ENCODE data around the gene TTF1. TPM values are rescaled to one million over a fixed set of nuclear protein-coding genes. Genes with fewer than 3 reads are reported as not detected.

The TTF1 gene
- polyA plus RNA-seq, 1 of the 3 experiments (the other 2 are of a cell fraction) = 11.9 TPM

DNA sequence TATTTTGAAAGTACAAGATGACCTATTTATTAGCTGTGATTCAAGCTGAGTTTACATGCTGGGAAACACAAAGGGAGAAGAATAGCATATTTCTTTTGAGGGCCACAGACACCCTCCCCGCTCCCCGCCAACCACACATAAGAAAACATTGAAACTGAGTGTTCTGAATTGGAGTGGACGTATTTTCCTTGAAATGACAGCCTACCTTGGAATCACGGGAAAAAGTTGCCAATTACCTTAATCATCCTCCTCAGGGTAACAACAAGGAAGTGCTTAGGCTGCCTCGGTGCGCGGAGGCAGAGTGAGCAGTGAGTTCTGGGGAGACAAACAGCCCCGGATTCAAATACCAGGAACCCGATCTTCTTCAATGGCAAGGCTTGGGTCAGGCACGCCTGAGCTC, 34.8 kb upstream of the TTF1 start (continued):
- TF ChIP-seq, protein P1, sequence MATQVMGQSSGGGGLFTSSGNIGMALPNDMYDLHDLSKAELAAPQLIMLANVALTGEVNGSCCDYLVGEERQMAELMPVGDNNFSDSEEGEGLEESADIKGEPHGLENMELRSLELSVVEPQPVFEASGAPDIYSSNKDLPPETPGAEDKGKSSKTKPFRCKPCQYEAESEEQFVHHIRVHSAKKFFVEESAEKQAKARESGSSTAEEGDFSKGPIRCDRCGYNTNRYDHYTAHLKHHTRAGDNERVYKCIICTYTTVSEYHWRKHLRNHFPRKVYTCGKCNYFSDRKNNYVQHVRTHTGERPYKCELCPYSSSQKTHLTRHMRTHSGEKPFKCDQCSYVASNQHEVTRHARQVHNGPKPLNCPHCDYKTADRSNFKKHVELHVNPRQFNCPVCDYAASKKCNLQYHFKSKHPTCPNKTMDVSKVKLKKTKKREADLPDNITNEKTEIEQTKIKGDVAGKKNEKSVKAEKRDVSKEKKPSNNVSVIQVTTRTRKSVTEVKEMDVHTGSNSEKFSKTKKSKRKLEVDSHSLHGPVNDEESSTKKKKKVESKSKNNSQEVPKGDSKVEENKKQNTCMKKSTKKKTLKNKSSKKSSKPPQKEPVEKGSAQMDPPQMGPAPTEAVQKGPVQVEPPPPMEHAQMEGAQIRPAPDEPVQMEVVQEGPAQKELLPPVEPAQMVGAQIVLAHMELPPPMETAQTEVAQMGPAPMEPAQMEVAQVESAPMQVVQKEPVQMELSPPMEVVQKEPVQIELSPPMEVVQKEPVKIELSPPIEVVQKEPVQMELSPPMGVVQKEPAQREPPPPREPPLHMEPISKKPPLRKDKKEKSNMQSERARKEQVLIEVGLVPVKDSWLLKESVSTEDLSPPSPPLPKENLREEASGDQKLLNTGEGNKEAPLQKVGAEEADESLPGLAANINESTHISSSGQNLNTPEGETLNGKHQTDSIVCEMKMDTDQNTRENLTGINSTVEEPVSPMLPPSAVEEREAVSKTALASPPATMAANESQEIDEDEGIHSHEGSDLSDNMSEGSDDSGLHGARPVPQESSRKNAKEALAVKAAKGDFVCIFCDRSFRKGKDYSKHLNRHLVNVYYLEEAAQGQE (IDR thresholded peaks at IDR 0.05; ENCODE audit: low read depth, low read length) = no peak
- TF ChIP-seq TEAD4 (IDR thresholded peaks at IDR 0.05; ENCODE audit: borderline replicate concordance, insufficient read depth) (no peak), TCF12 (IDR thresholded peaks at IDR 0.05) (no peak), FOXM1 (IDR thresholded peaks at IDR 0.05; ENCODE audit: low read depth) (no peak), POLR2AphosphoS5 (IDR thresholded peaks at IDR 0.05; ENCODE audit: low read depth, low read length) (no peak)
- TF ChIP-seq, protein P2, sequence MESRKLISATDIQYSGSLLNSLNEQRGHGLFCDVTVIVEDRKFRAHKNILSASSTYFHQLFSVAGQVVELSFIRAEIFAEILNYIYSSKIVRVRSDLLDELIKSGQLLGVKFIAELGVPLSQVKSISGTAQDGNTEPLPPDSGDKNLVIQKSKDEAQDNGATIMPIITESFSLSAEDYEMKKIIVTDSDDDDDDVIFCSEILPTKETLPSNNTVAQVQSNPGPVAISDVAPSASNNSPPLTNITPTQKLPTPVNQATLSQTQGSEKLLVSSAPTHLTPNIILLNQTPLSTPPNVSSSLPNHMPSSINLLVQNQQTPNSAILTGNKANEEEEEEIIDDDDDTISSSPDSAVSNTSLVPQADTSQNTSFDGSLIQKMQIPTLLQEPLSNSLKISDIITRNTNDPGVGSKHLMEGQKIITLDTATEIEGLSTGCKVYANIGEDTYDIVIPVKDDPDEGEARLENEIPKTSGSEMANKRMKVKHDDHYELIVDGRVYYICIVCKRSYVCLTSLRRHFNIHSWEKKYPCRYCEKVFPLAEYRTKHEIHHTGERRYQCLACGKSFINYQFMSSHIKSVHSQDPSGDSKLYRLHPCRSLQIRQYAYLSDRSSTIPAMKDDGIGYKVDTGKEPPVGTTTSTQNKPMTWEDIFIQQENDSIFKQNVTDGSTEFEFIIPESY (IDR thresholded peaks at IDR 0.05; ENCODE audit: borderline replicate concordance, low read depth) = no peak
- TF ChIP-seq, protein P3, sequence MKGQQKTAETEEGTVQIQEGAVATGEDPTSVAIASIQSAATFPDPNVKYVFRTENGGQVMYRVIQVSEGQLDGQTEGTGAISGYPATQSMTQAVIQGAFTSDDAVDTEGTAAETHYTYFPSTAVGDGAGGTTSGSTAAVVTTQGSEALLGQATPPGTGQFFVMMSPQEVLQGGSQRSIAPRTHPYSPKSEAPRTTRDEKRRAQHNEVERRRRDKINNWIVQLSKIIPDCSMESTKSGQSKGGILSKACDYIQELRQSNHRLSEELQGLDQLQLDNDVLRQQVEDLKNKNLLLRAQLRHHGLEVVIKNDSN (IDR thresholded peaks at IDR 0.05; ENCODE audit: borderline replicate concordance, low read depth) = no peak
- TF ChIP-seq, protein P4, sequence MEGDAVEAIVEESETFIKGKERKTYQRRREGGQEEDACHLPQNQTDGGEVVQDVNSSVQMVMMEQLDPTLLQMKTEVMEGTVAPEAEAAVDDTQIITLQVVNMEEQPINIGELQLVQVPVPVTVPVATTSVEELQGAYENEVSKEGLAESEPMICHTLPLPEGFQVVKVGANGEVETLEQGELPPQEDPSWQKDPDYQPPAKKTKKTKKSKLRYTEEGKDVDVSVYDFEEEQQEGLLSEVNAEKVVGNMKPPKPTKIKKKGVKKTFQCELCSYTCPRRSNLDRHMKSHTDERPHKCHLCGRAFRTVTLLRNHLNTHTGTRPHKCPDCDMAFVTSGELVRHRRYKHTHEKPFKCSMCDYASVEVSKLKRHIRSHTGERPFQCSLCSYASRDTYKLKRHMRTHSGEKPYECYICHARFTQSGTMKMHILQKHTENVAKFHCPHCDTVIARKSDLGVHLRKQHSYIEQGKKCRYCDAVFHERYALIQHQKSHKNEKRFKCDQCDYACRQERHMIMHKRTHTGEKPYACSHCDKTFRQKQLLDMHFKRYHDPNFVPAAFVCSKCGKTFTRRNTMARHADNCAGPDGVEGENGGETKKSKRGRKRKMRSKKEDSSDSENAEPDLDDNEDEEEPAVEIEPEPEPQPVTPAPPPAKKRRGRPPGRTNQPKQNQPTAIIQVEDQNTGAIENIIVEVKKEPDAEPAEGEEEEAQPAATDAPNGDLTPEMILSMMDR (IDR thresholded peaks at IDR 0.05) = no peak

DNA sequence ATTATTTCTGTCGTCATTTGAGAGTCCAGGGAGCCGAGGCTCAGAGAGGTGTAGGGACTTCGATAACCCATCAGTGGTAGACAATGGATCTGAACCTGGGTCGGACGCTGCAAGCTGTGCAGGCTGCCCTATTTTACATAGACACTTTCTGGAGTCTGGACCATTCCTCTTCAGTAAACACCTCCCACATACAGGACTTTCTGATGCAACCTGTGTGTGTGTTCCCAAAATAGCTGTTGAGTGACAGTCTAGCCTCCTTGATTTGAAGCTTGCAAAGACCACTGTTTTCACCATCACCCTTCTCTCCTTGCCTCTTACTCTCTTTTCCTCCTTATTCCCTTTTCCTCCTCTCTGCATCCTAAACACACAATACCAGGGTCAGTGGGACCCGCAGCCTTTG, 34.1 kb upstream of the TTF1 start:
- CTCF ChIA-PET = interaction anchor here (0.9 to 1.3 kb wide), 2 partner anchors 28 to 106 kb away, joined by 3 read pairs; no protein-coding TSS in a partner anchor
- TF ChIP-seq, protein P1 (IDR thresholded peaks at IDR 0.05; ENCODE audit: low read depth, low read length) = no peak
- no peak for TF ChIP-seq POLR2AphosphoS5 (IDR thresholded peaks at IDR 0.05; ENCODE audit: low read depth, low read length)
- TF ChIP-seq ELF1 (IDR thresholded peaks at IDR 0.05) = no peak
- TF ChIP-seq, protein P2 (IDR thresholded peaks at IDR 0.05; ENCODE audit: borderline replicate concordance, low read depth) = no peak
- no peak for TF ChIP-seq SMC3 (IDR thresholded peaks at IDR 0.05; ENCODE audit: low read depth, low read length)
- TF ChIP-seq, protein P5, sequence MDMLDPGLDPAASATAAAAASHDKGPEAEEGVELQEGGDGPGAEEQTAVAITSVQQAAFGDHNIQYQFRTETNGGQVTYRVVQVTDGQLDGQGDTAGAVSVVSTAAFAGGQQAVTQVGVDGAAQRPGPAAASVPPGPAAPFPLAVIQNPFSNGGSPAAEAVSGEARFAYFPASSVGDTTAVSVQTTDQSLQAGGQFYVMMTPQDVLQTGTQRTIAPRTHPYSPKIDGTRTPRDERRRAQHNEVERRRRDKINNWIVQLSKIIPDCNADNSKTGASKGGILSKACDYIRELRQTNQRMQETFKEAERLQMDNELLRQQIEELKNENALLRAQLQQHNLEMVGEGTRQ (IDR thresholded peaks at IDR 0.05; ENCODE audit: borderline replicate concordance, low read depth, low read length) = no peak
- TF ChIP-seq, protein P6, sequence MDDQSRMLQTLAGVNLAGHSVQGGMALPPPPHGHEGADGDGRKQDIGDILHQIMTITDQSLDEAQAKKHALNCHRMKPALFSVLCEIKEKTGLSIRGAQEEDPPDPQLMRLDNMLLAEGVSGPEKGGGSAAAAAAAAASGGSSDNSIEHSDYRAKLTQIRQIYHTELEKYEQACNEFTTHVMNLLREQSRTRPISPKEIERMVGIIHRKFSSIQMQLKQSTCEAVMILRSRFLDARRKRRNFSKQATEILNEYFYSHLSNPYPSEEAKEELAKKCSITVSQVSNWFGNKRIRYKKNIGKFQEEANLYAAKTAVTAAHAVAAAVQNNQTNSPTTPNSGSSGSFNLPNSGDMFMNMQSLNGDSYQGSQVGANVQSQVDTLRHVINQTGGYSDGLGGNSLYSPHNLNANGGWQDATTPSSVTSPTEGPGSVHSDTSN (IDR thresholded peaks at IDR 0.05) = no peak
- TF ChIP-seq TEAD4 (IDR thresholded peaks at IDR 0.05; ENCODE audit: borderline replicate concordance, insufficient read depth) = no peak

More for the DNA sequence above, 34.1 kb upstream of the TTF1 start:
- DNase-seq = no peak
- H3F3A ChIP-seq (replicated peaks; ENCODE audit: insufficient read depth) = no peaks in the 10 kb centered on the region
- no peaks in the 10 kb centered on the region for H3K9me3 ChIP-seq
- no peaks in the 10 kb centered on the region for H3K79me2 ChIP-seq (ENCODE audit: insufficient read depth)
- H3K9me2 ChIP-seq = no peaks in the 10 kb centered on the region
- H3K4me1 ChIP-seq (ENCODE audit: control insufficient read depth in 1 of 2, insufficient read depth in 2 of 2, low read depth in 1 of 2, low read length in 1 of 2) = peaks cover 0 to 8% of the 10 kb centered on the region in 2 experiments; a peak in 1 of 4 replicates
- no peak overlapping the region for H3K4me2 ChIP-seq
- no peak overlapping the region for H3K4me3 ChIP-seq (ENCODE audit: low read depth in 2 of 2, low read length in 1 of 2)
- no peaks in the 10 kb centered on the region for H4K20me1 ChIP-seq (ENCODE audit: insufficient read depth)
- POLR2A ChIA-PET = no interaction called here
- H3K9ac ChIP-seq = no peak overlapping the region
- no peak overlapping the region for H2AFZ ChIP-seq (ENCODE audit: low read depth)
- no peak overlapping the region for H3K27ac ChIP-seq (ENCODE audit: low read depth in 2 of 2, low read length in 1 of 2)
- WGBS (ENCODE audit: low lambda C conversion rate) = 77% methylated on average over 6 of the region's 6 CpGs
- H3K27me3 ChIP-seq (ENCODE audit: insufficient read depth) = no peaks in the 10 kb centered on the region
- no peaks in the 10 kb centered on the region for H3K36me3 ChIP-seq (replicated peaks in 1 of 2; ENCODE audit: control insufficient read depth in 1 of 2, insufficient read depth in 2 of 2, low read length in 1 of 2)

Data from SK-N-SH (cell line).